Type B pancreatic cell (in vitro differentiated cells): Measurements from ENCODE around the gene ARHGAP30. TPM values are rescaled to one million over a fixed set of nuclear protein-coding genes. Genes with fewer than 3 reads are reported as not detected.
"Not testable (repeated sequence)": the region's sequence is repeated elsewhere in the genome, so short reads cannot be mapped to it uniquely, and the experiment has no call there.

Experiments
- DNase-seq: peaks from one replicate; pipeline ENCODE4 v3.0.0; 2021; ENCODE audit warnings: mixed read lengths; ENCODE audit not compliant: unreplicated experiment; ENCODE audit errors: extremely low spot score
- H3K27ac Mint-ChIP-seq: 2 replicates; pipeline ENCODE4 v1.8.0; 2021; ENCODE audit warnings: mild to moderate bottlenecking, mixed read lengths
- H3K27me3 Mint-ChIP-seq: 2 replicates; pipeline ENCODE4 v1.8.0; 2021; ENCODE audit warnings: mixed read lengths
- H3K36me3 Mint-ChIP-seq: 2 replicates; pipeline ENCODE4 v1.8.0; 2021; ENCODE audit warnings: mixed read lengths
- H3K4me1 Mint-ChIP-seq: one replicate; pipeline ENCODE4 v1.8.0; 2021; ENCODE audit warnings: mixed read lengths; ENCODE audit not compliant: unreplicated experiment
- H3K4me3 Mint-ChIP-seq: 2 replicates; pipeline ENCODE4 v1.8.0; 2021; ENCODE audit warnings: mild to moderate bottlenecking, mixed read lengths
- H3K9me3 Mint-ChIP-seq: 2 replicates; pipeline ENCODE4 v1.8.0; 2021; ENCODE audit warnings: mixed read lengths
- total RNA-seq: library from RNA; stranded (reverse); gene quantifications from 2 replicates; pipeline ENCODE4 v1.2.1, GENCODE V29; 2021; ENCODE audit warnings: low replicate concordance
- TF ChIP-seq, protein P1 (sequence below): fragments of 200-600 bp; sonication (generic); conservative IDR thresholded peaks from 2 replicates; pipeline ENCODE4 v1.5.0; 2021; ENCODE audit warnings: antibody characterized with exemption, mild to moderate bottlenecking

ARHGAP30 gene
- total RNA-seq, 1 donor from 2014 or later = 1.3 TPM

DNA sequence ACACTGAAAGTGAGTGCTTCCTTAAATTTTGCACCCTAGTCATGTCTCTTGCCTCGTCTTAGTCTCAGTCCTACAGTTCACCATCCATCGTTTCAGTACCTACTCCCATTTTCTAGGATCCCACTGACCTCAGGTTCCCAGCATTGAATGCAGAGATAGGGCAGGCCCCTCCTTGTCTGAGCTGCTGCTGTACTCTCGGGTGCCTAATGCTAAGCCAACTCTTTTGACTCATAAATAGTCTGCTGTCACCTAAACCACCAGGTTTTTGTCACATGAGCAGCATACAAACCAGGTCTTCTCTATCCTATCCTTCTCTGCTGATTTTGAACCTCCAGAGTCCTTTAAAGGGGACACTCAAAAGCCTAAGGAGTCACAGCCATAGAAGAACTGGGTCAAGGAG, 3.0 kb downstream of the ARHGAP30 start:
- peaks cover 26% of the 10 kb centered on the region for H3K27me3 Mint-ChIP-seq
- TF ChIP-seq, protein P1, sequence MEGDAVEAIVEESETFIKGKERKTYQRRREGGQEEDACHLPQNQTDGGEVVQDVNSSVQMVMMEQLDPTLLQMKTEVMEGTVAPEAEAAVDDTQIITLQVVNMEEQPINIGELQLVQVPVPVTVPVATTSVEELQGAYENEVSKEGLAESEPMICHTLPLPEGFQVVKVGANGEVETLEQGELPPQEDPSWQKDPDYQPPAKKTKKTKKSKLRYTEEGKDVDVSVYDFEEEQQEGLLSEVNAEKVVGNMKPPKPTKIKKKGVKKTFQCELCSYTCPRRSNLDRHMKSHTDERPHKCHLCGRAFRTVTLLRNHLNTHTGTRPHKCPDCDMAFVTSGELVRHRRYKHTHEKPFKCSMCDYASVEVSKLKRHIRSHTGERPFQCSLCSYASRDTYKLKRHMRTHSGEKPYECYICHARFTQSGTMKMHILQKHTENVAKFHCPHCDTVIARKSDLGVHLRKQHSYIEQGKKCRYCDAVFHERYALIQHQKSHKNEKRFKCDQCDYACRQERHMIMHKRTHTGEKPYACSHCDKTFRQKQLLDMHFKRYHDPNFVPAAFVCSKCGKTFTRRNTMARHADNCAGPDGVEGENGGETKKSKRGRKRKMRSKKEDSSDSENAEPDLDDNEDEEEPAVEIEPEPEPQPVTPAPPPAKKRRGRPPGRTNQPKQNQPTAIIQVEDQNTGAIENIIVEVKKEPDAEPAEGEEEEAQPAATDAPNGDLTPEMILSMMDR = no peak
- no peaks in the 10 kb centered on the region for H3K9me3 Mint-ChIP-seq
- H3K36me3 Mint-ChIP-seq = no peaks in the 10 kb centered on the region
- no peak for DNase-seq
- H3K27ac Mint-ChIP-seq = peak overlapping the region; percentile 73
- H3K4me1 Mint-ChIP-seq = no peaks in the 10 kb centered on the region
- no peak overlapping the region for H3K4me3 Mint-ChIP-seq

DNA sequence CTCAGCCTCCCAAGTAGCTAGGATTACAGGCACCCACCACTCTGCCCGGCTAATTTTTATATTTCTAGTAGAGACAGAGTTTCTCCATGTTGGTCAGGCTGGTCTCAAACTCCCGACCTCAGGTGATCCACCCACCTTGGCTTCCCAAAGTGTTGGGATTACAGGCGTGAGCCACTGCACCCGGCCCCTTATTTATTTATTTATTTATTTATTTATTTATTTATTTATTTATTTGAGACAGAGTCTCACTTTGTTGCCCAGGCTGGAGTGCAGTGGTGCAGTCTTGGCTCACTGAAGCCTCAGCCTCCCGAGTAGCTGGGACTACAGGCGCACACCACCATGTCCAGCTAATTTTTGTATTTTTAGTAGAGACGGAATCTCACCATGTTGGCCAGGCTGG, 4.0 kb downstream of the ARHGAP30 start:
- H3K9me3 Mint-ChIP-seq, H3K36me3 Mint-ChIP-seq, H3K4me1 Mint-ChIP-seq, H3K27ac Mint-ChIP-seq, H3K4me3 Mint-ChIP-seq, DNase-seq: not testable (repeated sequence)
- peaks cover 26% of the 10 kb centered on the region for H3K27me3 Mint-ChIP-seq

DNA sequence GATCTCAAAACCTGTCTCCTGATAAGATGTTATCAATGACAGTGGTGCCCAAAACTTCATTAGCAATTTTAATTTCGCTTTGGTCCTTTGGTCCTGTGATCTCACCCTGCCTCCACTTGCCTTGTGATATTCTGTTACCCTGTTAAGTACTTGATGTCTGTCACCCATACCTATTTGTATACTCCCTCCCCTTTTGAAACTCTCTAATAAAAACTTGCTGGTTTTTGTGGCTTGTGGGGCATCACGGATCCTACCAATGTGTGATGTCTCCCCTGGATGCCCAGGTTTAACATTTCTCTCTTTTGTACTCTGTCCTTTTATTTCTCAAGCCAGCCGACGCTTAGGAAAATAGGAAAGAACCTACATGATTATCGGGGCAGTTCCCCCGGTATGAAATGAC, 5.8 kb downstream of the ARHGAP30 start:
- not testable (repeated sequence) for H3K9me3 Mint-ChIP-seq, H3K27ac Mint-ChIP-seq, H3K4me3 Mint-ChIP-seq, H3K36me3 Mint-ChIP-seq, H3K4me1 Mint-ChIP-seq, DNase-seq
- peaks cover 26% of the 10 kb centered on the region for H3K27me3 Mint-ChIP-seq

DNA sequence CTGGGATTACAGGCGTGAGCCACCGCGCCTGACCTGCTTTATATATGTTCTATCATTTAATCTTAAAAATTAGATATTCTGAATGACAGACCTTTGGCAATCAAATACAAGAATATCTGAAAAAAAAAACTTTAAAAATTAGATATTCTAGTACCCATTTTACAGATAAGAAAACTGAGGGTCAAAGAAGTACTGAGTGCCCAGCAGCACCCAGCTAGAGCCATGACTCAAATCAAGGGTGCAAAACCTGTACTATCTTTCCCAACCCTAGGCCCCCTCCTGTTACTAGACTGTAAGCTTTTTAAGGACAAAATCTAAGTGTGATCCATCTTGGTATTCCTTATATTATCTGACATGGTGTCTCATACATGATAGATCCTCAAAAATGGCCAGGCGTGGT, 8.3 kb downstream of the ARHGAP30 start:
- TF ChIP-seq, protein P1 = no peak
- Mint-ChIP-seq H3K27me3 (peaks cover 25% of the 10 kb centered on the region), H3K4me1 (no peaks in the 10 kb centered on the region), H3K27ac (no peak overlapping the region), H3K9me3 (no peaks in the 10 kb centered on the region), H3K36me3 (peaks cover 4% of the 10 kb centered on the region), H3K4me3 (no peak overlapping the region)
- DNase-seq = no peak

DNA sequence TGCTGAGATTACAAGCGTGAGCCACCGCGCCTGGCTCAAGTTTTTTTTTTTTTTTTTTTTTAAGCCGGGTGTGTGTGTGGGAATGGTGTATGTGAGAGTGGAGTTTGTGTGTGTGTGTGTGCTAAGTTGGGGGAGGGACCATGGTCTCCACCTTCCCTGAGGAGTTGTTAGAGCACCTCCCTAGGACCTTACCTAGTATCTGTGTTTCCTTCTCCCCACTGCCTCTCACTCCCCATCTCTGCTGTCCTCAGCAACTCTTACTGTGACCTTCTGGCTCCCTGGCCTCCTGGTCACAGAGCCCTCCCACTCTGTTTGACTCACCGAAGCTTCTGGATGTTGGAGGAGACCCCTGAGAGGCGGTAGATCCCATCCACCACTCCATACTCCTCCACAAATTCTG, 10.4 kb downstream of the ARHGAP30 start:
- Mint-ChIP-seq H3K36me3 (peaks cover 5% of the 10 kb centered on the region), H3K27me3 (peaks cover 22% of the 10 kb centered on the region), H3K4me1 (no peaks in the 10 kb centered on the region), H3K27ac (no peak overlapping the region), H3K4me3 (no peak overlapping the region), H3K9me3 (no peaks in the 10 kb centered on the region)
- TF ChIP-seq, protein P1 = no peak
- DNase-seq = no peak

DNA sequence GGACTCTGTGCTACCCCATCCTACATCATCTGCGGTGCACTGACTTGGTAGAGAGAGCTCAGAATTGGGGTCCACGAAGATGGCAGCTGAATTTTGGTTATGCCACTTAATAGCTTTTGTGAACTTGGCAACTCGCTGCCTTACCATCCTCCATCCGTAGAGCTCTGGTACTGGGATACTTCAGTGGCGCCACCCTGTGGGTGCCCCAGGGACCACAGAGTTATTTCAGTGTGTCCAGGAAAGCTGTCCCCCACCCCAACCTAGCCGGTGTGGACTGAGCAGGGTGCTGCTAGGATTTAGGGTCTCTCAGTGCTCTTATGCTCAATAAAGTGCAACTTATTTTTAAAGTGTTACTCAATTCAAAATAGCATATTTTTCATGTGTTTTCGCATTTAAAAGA, 14.9 kb downstream of the ARHGAP30 start:
- Mint-ChIP-seq H3K27ac (no peak overlapping the region), H3K36me3 (peaks cover 5% of the 10 kb centered on the region), H3K4me1 (no peaks in the 10 kb centered on the region), H3K9me3 (no peaks in the 10 kb centered on the region), H3K4me3 (no peak overlapping the region), H3K27me3 (peaks cover 4% of the 10 kb centered on the region)
- TF ChIP-seq, protein P1 = no peak
- no peak for DNase-seq

DNA sequence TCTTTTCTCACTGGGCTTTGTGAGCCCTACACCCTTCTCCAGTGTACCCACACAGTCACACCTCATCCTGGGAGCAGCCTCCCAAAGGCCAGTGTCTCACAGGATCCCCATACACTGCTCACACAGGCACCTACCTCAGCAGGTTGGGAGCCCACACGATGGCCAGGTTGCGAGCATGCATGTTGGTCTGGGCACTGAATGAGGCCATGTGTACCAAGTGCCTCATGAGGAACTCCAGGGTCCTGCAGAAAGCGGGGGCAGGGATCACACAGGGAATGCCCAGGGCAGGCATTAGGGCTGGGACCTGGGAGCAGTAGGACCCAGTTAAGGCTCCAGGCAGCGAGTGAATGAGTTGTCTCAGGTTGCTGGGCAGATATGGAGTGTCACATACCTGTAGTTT, 15.5 kb downstream of the ARHGAP30 start:
- TF ChIP-seq, protein P1 = no peak
- no peak for DNase-seq
- Mint-ChIP-seq H3K4me1 (no peaks in the 10 kb centered on the region), H3K36me3 (peaks cover 5% of the 10 kb centered on the region), H3K9me3 (no peaks in the 10 kb centered on the region), H3K4me3 (no peak overlapping the region), H3K27me3 (peaks cover 4% of the 10 kb centered on the region), H3K27ac (no peak overlapping the region)
